Right renal cortex interstitium (tissue), 3 donors: ENCODE measurements around the gene BMI1. TPM values are rescaled to one million over a fixed set of nuclear protein-coding genes. Genes with fewer than 3 reads are reported as not detected.

ENCODE experiments used
- DNase-seq, 3 donors: peaks; one replicate each; pipeline ENCODE4 v3.0.0-alpha.2; 2013; ENCODE audit warnings: low read depth in 3 of 3, low spot score in 2 of 3
- polyA plus RNA-seq, 3 donors: library from polyadenylated mRNA; unstranded; fragments of 120-200 nt; gene quantifications; one replicate each; pipeline ENCODE4 v1.2.1, GENCODE V29; 2013; ENCODE audit not compliant: insufficient read length in 3 of 3

The BMI1 gene
- polyA plus RNA-seq, 3 donors, result 103 to 121 (median 105) TPM

DNA sequence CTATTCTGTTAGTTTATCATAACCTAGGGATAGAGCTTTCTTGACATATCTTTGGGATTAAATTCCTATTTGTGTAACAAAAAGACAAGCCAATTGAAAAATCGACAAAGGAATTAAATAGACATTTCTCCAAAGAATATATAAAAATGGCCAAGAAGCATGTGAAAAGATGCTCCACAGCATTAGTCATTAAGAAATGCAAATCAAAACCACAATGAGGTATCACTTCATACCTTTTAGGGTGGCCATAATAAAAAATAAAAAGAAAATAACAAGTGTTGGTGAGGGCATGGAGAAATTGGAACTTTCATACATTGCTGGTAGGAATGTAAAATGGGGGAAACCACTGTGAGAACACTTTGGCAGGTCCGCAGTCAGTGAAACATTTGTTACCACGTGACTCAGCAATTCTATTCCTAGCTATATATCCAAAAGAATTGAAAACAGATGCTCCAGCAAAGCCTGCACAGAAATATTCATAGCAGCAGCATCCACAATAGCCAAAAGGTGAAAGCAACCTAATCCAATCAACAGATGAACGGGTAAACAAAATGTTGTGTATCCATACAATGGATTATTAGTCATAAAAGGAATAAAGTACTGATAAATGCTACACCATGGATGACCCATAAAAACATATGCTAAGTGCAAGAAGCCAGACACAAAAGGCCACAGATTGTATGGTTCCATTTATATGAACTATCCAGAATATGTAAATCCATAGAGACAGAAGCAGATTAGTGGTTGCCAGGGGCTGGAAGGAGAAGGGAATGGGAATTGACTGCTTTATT is 44.9 kb downstream of the BMI1 start:
- no peak for DNase-seq

DNA sequence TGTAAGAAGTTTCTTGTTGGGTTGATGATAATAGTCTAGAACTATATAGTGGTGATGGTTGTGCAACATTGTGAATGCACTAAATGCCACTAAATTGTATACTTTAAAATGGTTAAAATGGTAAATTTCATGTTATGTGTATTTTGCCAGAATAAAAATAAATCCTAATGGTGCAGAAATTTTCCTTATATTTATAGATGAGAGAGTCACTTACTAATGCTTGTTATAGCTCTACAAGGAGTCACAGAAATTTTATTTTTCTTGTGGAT is 45.5 kb downstream of the BMI1 start:
- DNase-seq, result no peak

DNA sequence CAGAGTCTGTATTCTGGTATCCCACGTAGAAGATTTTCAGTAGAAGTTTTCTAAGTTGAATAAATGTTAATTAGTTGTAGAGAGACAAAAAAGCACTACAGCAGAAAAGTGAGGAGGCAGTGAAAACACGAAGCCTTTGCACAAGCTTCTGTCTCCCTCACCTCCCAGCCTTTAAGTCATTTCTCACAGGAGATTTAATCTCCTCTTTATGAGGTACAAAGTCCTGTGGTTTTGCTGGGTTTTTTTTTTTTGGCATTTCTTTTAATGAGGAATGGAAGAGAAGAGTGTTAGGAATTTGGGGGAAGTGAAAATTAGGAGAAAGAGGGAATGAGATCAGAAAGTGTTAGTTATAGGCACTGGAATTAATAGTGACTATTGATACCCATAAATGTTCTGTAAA is 45.9 kb downstream of the BMI1 start:
- DNase-seq, result no peak

DNA sequence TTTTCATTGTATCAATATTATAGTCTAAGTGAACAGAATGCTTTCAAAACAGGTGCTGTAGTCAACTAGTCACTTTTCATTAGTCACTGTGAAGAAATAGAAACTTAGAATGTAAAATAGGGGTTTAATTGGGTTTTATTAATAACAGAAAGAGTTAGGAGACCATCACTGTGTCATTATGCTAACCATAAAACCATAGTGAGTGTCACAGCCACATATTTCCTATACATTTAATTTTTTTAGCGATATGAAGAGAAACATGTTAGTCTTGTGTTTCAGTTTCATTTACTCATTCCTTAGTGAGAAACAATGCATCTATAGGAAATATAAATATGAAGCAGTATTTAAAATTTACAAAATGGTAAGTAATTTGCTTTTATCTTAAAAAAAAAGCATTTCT is 46.6 kb downstream of the BMI1 start:
- DNase-seq, result no peak

DNA sequence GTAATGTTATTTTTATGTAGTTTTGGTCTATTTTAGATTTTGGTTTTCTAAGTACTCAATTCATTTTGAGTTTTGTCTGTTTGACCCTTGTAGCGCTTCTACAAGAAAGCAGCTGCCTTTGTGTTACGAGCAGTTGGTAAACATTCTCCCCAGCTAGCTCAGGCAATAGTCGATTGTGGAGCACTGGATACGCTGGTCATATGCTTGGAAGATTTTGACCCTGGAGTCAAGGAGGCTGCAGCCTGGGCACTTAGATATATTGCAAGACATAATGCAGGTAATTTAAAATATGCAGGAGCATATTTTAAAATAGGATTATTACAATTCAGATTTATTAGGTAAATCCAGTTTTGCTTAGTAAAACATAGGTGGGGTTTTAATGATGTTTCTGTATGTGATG is 47.5 kb downstream of the BMI1 start:
- DNase-seq, result no peak

DNA sequence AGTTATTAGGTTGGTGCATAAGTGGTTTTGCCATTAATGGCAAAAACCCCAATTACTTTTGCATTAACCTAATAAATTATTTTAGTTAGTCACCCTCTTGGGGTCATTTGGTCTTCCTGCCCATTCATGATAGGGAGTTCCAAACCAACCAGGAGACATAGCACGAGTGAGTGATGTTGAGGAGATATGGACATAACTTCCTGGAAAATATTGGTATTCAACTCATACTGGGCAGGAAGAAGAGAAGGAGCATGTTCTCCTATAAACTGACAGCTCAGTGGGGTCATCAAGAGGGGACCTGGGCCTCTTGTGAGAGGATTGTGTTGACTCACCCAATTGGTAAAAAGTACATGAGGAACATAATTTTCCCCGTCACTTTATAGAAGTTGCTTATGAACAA is 48.1 kb downstream of the BMI1 start:
- no peak for DNase-seq

DNA sequence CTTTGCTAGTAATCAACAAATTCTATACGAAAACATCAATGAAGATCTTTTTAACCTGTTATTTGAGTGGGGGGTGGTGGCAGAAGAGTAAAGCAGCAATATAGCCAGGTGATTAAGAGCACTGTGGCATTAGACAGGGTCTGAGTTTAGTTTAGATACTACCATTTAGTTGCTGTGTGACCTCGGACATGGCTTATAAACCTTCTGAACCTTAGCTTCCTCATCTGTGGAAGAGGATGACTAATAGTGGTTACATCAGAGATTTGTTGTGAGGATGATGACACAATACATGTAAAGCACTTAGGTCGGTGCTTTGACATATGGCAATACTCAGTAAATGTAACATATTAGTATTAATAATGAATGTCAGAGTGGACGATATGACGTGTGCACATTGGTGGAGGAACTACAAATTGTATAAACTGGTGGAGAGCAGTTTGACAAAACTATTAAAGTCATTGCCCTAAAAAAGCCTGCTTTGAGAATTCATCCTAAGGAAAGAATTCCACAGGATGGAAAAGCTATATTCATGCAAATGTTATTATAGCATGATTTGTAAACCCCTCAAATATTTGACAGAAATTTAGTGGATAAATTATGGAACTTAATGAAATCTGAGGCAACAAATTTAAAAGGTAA is 48.7 kb downstream of the BMI1 start:
- no peak for DNase-seq

DNA sequence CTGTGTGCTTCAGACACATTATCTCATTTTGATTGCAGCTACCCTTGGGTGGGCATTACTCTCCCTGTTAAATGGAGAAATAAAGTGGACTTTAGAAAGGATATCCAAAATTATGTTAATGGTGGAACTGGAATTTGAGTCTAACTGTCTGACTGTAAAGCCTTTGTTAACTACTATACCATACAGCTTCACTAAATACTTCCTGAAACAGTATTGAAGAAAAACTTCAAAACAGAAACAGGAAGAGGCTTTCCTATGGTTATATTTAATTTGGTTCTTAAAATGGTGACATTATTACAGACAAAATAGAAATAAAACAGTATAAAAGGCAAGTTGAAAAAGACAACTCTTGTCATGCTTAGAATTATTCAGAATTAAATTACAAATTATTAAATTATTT is 49.4 kb downstream of the BMI1 start:
- no peak for DNase-seq

DNA sequence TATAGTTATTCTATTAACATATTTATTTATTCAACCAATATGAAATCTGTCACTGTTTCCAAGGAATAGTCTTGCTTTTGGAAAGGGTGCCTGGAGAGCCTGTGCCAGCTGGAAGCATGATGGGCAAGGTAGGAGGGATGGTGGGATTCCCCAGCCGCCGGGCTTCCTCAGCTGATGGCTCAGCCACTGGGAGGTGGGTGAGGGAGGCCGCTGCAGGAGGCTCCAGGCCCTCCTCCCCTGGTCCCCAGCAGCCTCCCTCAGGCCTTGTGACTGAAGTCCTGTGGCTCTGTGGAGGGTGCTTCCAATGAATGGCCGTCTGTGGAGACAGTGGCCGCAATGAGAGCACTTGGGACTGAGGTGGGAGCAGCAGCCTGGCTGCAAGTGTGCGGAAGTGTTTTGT is 51.4 kb downstream of the BMI1 start:
- no peak for DNase-seq

DNA sequence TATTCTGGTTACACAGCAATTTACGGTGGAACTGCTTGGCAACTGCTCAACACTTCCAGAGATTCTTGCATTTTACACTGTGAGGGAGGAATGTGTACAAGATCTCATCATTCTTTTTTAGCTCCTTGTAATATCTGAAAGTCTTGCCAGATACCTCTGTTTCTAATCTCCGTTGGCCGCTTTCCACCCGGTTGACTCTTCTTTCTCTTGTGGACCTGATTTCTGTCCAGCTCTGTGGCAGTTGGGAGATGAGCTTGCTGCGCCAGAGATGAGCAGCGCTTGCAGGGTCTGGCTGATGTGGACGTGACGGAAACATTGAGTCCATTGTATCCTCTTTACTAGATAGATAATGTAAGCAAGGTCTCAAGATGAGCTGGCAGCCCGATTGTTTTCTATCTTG is 52.0 kb downstream of the BMI1 start:
- DNase-seq, result no peak

DNA sequence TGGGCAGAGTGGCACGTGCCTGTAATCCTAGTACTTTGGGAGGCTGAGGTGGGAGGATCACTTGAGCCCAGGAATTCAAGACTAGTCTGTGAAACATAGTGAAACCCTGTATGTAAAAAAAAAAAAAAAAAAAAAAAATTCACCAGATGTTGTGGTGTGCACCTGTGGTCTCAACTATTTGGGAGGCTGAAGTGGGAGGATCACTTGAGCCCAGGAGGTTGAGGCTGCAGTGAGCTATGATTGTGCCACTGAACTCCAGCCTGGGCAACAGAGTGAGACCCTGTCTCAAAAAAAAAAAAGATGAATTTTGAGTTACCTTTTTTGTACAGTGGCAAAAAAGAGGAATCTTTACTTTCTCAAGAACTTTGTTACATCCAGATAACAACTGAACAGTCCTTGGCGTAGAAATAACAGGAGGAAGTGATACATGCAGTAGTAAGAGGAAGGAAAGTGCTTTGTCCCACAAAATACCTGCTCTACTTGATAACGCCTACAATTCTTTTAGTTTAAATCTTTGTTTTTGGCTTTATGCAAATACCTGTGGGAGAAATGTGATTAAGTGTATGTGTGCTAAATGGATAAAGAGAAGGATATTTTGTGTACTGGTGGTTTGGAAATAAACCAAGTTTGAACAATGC is 53.7 kb downstream of the BMI1 start:
- no peak for DNase-seq

DNA sequence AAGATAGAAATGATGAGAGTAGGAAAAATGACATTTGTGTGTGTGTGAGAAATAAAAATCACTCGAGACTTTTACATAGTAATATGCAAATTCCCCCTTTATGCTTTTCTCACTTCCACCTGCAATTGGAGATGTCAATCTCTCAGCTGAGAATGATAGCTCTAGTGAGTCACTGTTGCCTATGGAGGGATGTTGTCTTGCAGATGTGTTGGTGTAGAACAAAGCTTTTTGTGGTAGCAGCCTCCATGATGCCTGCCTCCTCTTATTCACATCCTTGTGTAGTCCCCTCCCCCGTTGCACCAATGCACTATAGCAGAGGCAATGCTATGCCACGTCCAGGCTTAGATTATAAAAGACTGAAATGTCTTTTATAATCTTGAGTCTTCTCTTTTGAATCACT is 58.2 kb downstream of the BMI1 start:
- DNase-seq, result no peak

Other genes with a start within 250 kb of the BMI1 start
- not detected for gene EBLN1, start 103.1 kb upstream of the BMI1 start, polyA plus RNA-seq
- gene COMMD3, start 4.7 kb upstream of the BMI1 start, polyA plus RNA-seq, result 10 to 100 TPM; 91.7 to 99.9 (median 95.8) TPM
- gene SPAG6, start 24.4 kb downstream of the BMI1 start, polyA plus RNA-seq, result 1 to 10 TPM in 1 of 3 donors, under 1 TPM in 2; 0.75 to 1.1 (median 0.92) TPM